HepG2 (cell line): ENCODE measurements around the gene VIT. TPM values are rescaled to one million over a fixed set of nuclear protein-coding genes. Genes with fewer than 3 reads are reported as not detected.
A peak's percentile ranks its signal among the peaks of the same experiment; 100 is the strongest.

Experiments used
- ATF5 ChIP-seq: sonication (generic); formaldehyde crosslinking; IDR thresholded peaks from 2 replicates; pipeline ENCODE4 v1.4.0; 2020; ENCODE audit warnings: mild to moderate bottlenecking, low read depth, missing genetic modification reagents
- DMTF1 ChIP-seq: sonication (generic); formaldehyde crosslinking; IDR thresholded peaks from 2 replicates; pipeline ENCODE4 v1.4.0; 2020; ENCODE audit warnings: mild to moderate bottlenecking, missing genetic modification reagents
- HCFC1 ChIP-seq: fragments of 150-350 bp; IDR thresholded peaks from 2 replicates; pipeline ENCODE4 v1.6.1; 2014; ENCODE audit warnings: low read depth, low read length
- ISL2 ChIP-seq: sonication (generic); formaldehyde crosslinking; IDR thresholded peaks from 2 replicates; pipeline ENCODE4 v1.5.0; 2020; ENCODE audit warnings: missing genetic modification reagents
- KLF16 ChIP-seq, 2 experiments: sonication (generic) in 1 of 2; formaldehyde crosslinking in 1 of 2; IDR thresholded peaks; 2 replicates each; pipeline versions ENCODE4 v1.6.1 to v1.8.0; 2016 to 2023; ENCODE audit warnings: missing genetic modification reagents in 2 of 2, missing compliant biosample characterization in 1 of 2
- NAIF1 ChIP-seq: sonication (generic); formaldehyde crosslinking; IDR thresholded peaks from 2 replicates; pipeline ENCODE4 v1.5.0; 2020; ENCODE audit warnings: mild to moderate bottlenecking, missing genetic modification reagents, borderline replicate concordance
- NCOR1 ChIP-seq: fragments of 200-600 bp; sonication (generic); IDR thresholded peaks from 2 replicates; pipeline ENCODE4 v1.7.0; 2017; ENCODE audit warnings: antibody characterized with exemption, low read length, borderline replicate concordance
- NFIB ChIP-seq: sonication (generic); formaldehyde crosslinking; IDR thresholded peaks from 2 replicates; pipeline ENCODE4 v1.9.0; 2021; ENCODE audit warnings: missing genetic modification reagents, mild to moderate bottlenecking, borderline replicate concordance
- NR3C1 ChIP-seq: sonication (generic); formaldehyde crosslinking; IDR thresholded peaks from 2 replicates; pipeline ENCODE4 v1.4.0; 2020; ENCODE audit warnings: missing genetic modification reagents
- PATZ1 ChIP-seq: sonication (generic); formaldehyde crosslinking; IDR thresholded peaks from 2 replicates; pipeline ENCODE4 v1.4.0; 2020; ENCODE audit warnings: missing genetic modification reagents
- SP5 ChIP-seq: IDR thresholded peaks from 2 replicates; pipeline ENCODE4 v1.6.1; 2016; ENCODE audit warnings: low read depth, borderline replicate concordance
- TCF7 ChIP-seq: sonication (generic); IDR thresholded peaks from 2 replicates; pipeline ENCODE4 v1.6.1; 2016; ENCODE audit warnings: antibody characterized with exemption, low read depth
- TCF7L2 ChIP-seq: IDR thresholded peaks from 2 replicates; pipeline ENCODE4 v1.6.1; 2011; ENCODE audit warnings: mild to moderate bottlenecking, low read depth, low read length, moderate library complexity
- THAP7 ChIP-seq: sonication (generic); formaldehyde crosslinking; IDR thresholded peaks from 2 replicates; pipeline ENCODE4 v1.8.1; 2023; ENCODE audit warnings: mild to moderate bottlenecking, missing genetic modification reagents
- TOE1 ChIP-seq: sonication (generic); formaldehyde crosslinking; IDR thresholded peaks from 2 replicates; pipeline ENCODE4 v1.4.0; 2020; ENCODE audit warnings: mild to moderate bottlenecking, missing genetic modification reagents
- ZNF143 ChIP-seq: sonication (generic); formaldehyde crosslinking; IDR thresholded peaks from 2 replicates; pipeline ENCODE4 v1.4.0; 2020; ENCODE audit warnings: missing genetic modification reagents
- ZNF225 ChIP-seq: sonication (generic); formaldehyde crosslinking; IDR thresholded peaks from 2 replicates; pipeline ENCODE4 v1.4.0; 2020; ENCODE audit warnings: mild to moderate bottlenecking, missing genetic modification reagents
- ZNF3 ChIP-seq: IDR thresholded peaks from 2 replicates; pipeline ENCODE4 v1.7.0; 2017; ENCODE audit warnings: inconsistent platforms
- ZNF431 ChIP-seq: sonication (generic); formaldehyde crosslinking; IDR thresholded peaks from 2 replicates; pipeline ENCODE4 v1.9.0; 2022; ENCODE audit warnings: missing genetic modification reagents, low read depth, mild to moderate bottlenecking, borderline replicate concordance
- ZNF512B ChIP-seq: sonication (generic); formaldehyde crosslinking; IDR thresholded peaks from 2 replicates; pipeline ENCODE4 v1.5.1; 2020; ENCODE audit warnings: missing genetic modification reagents, mild to moderate bottlenecking, borderline replicate concordance
- ZNF549 ChIP-seq: sonication (generic); formaldehyde crosslinking; IDR thresholded peaks from 2 replicates; pipeline ENCODE4 v1.5.0; 2020; ENCODE audit warnings: missing genetic modification reagents
- ZNF564 ChIP-seq: sonication (generic); formaldehyde crosslinking; IDR thresholded peaks from 2 replicates; pipeline ENCODE4 v1.8.1; 2023; ENCODE audit warnings: mild to moderate bottlenecking, missing genetic modification reagents
- ZNF768 ChIP-seq: sonication (generic); formaldehyde crosslinking; IDR thresholded peaks from 2 replicates; pipeline ENCODE4 v1.4.0; 2020; ENCODE audit warnings: missing genetic modification reagents
- ZNF790 ChIP-seq: sonication (generic); formaldehyde crosslinking; IDR thresholded peaks from 2 replicates; pipeline ENCODE4 v1.8.0; 2022; ENCODE audit warnings: missing genetic modification reagents, mild to moderate bottlenecking, borderline replicate concordance
- polyA plus RNA-seq, 8 experiments: library from polyadenylated mRNA; depleted of rRNA in 3 of 8; stranded (reverse) in 7 of 8; unstranded in 1 of 8; fragments of >200 nt; fragmentation: Illumina TruSeq in 4 of 8; extraction: Trizol in 4 of 8; gene quantifications; 2 replicates each; pipeline versions ENCODE4 v1.2.1 to v1.2.3, GENCODE V29; 2011 to 2016; ENCODE audit warnings: low read depth in 4 of 8, missing spikeins in 1 of 8, mixed read lengths in 1 of 8; ENCODE audit not compliant: insufficient read depth in 1 of 8
- total RNA-seq, 5 experiments: library from RNA; depleted of rRNA; stranded (reverse); fragments of >200 nt; fragmentation: Illumina TruSeq; extraction: Trizol; gene quantifications; 2 replicates each; pipeline ENCODE4 v1.2.3, GENCODE V29; 2016; ENCODE audit warnings: low read depth in 1 of 5

The VIT gene
- total and polyA plus RNA-seq, 2 of the 13 experiments (the other 11 are each of a cell fraction or from before 2014, with no cell fraction given): not detected

- TF ChIP-seq ZNF768 (CRISPR knock-in tag) (no peak), KLF16 (CRISPR knock-in tag; IDR thresholded peaks at IDR 0.05) (no peak), TOE1 (CRISPR knock-in tag) (no peak), ISL2 (CRISPR knock-in tag) (peak; percentile 28; the same call in 1 of the 2 replicates), HCFC1 (no peak), ZNF431 (CRISPR knock-in tag) (no peak), ZNF512B (CRISPR knock-in tag) (no peak), NFIB (CRISPR knock-in tag) (no peak), SP5 (CRISPR knock-in tag) (no peak), TCF7 (peak; percentile 82), ATF5 (CRISPR knock-in tag) (no peak), THAP7 (no peak), NCOR1 (no peak; the same call in 1 of the 2 replicates), ZNF143 (CRISPR knock-in tag) (no peak), NAIF1 (no peak), ZNF3 (no peak), DMTF1 (CRISPR knock-in tag) (no peak), ZNF225 (CRISPR knock-in tag) (no peak), ZNF790 (CRISPR knock-in tag) (no peak), NR3C1 (CRISPR knock-in tag) (no peak), TCF7L2 (no peak), ZNF549 (CRISPR knock-in tag) (no peak), PATZ1 (no peak), ZNF564 (CRISPR knock-in tag) (no peak)
Measured at GRCh38 chr2:36658277-36658748, 38.2 kb upstream of the VIT start (continued).
